HG02642 (cell line): ENCODE measurements around the gene EIF6.

Experiments
- ATAC-seq: cut with Tn5 transposase; IDR thresholded peaks from one replicate; pipeline ENCODE4 v1.9.1; 2021; ENCODE audit warnings: mild to moderate bottlenecking; ENCODE audit not compliant: unreplicated experiment, poor library complexity

EIF6 gene

GRCh38 chr20:35237486-35237885 lies 47.1 kb downstream of the EIF6 start:
- ATAC-seq, result no peak

DNA sequence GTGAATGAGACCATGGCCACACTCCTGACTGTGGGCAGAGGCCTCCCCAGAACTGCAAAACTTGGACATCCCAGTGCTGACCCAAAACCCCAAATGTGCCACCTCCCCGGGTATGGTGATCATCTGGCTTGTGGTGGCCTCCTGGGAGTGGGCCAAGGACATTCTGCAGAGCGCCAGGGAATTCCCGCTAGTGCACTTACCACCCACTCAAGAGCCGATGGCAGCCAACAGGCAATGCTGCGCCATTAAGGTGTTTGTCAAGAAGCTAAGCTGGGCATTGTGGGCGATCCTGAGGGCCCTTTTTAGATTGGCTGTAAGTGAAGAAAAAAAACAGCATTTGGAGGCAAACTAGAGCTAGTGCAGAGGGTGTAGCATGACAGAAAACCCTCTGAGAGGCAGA lies 48.7 kb downstream of the EIF6 start:
- ATAC-seq, result no peak

- no peak for ATAC-seq
Observed at GRCh38 chr20:35232575-35232974, 52.0 kb downstream of the EIF6 start.
